Neutrophil (primary cell): Measurements from ENCODE around the gene PPME1.
A peak's percentile ranks its signal among the peaks of the same experiment; 100 is the strongest.

Experiments
- H3K27ac ChIP-seq: fragments of 200-600 bp; sonication (generic); 2 replicates; pipeline ENCODE4 v1.5.1; 2016; ENCODE audit warnings: mild to moderate bottlenecking, moderate library complexity
- H3K27me3 ChIP-seq: fragments of 200-600 bp; sonication (generic); 2 replicates; pipeline ENCODE4 v1.6.0; 2016; ENCODE audit warnings: mild to moderate bottlenecking
- H3K36me3 ChIP-seq: fragments of 200-600 bp; sonication (generic); 2 replicates; pipeline ENCODE4 v1.5.1; 2017
- H3K4me1 ChIP-seq, 2 experiments: fragments of 200-600 bp in 1 of 2; sonication (generic) in 1 of 2; 1 replicate in 1 of 2; 2 replicates in 1 of 2; pipeline versions ENCODE4 v1.5.1 to v1.6.1; 2013 to 2016; ENCODE audit warnings: low read depth in 1 of 2, low read length in 1 of 2, mild to moderate bottlenecking in 1 of 2, moderate library complexity in 1 of 2; ENCODE audit not compliant: control insufficient read depth in 1 of 2, insufficient read depth in 1 of 2
- H3K4me3 ChIP-seq, 2 experiments: fragments of 200-600 bp in 1 of 2; sonication (generic) in 1 of 2; 1 replicate in 1 of 2; 2 replicates in 1 of 2; pipeline ENCODE4 v1.5.1; 2013 to 2016; ENCODE audit warnings: low read depth in 1 of 2, low read length in 1 of 2, mild to moderate bottlenecking in 1 of 2, moderate library complexity in 1 of 2
- H3K9me3 ChIP-seq: fragments of 200-600 bp; sonication (generic); 2 replicates; pipeline ENCODE4 v1.5.1; 2016
- CTCF ChIP-seq: fragments of 200-600 bp; sonication (generic); IDR thresholded peaks from 2 replicates; pipeline ENCODE4 v1.5.1; 2016; ENCODE audit warnings: antibody characterized with exemption

Gene PPME1

GRCh38 chr11:74279256-74279655 lies 108.2 kb downstream of the PPME1 start:
- Histone ChIP-seq H3K4me1 (peaks cover 3 to 16% of the 10 kb centered on the region in 2 experiments), H3K27me3 (no peaks in the 10 kb centered on the region), H3K27ac (peak overlapping the region; percentile 47), H3K4me3 (no peak overlapping the region), H3K9me3 (no peaks in the 10 kb centered on the region), H3K36me3 (no peaks in the 10 kb centered on the region)
- no peak for TF ChIP-seq CTCF

- Histone ChIP-seq H3K36me3 (no peaks in the 10 kb centered on the region), H3K9me3 (no peaks in the 10 kb centered on the region), H3K4me3 (no peak overlapping the region), H3K4me1 (peaks cover 3 to 16% of the 10 kb centered on the region in 2 experiments), H3K27me3 (no peaks in the 10 kb centered on the region), H3K27ac (no peak overlapping the region)
- TF ChIP-seq CTCF = no peak
Measured at GRCh38 chr11:74280494-74280893, 109.4 kb downstream of the PPME1 start.

GRCh38 chr11:74282421-74282820 lies 111.3 kb downstream of the PPME1 start:
- Histone ChIP-seq H3K36me3 (no peaks in the 10 kb centered on the region), H3K27me3 (peaks cover 6% of the 10 kb centered on the region), H3K4me1 (peaks cover 3 to 16% of the 10 kb centered on the region in 2 experiments), H3K9me3 (no peaks in the 10 kb centered on the region), H3K4me3 (no peak overlapping the region), H3K27ac (no peak overlapping the region)
- TF ChIP-seq CTCF = no peak

GRCh38 chr11:74282914-74283371 lies 111.9 kb downstream of the PPME1 start:
- peaks cover 3 to 16% of the 10 kb centered on the region in 2 experiments for H3K4me1 ChIP-seq
- no peak overlapping the region for H3K27ac ChIP-seq
- no peaks in the 10 kb centered on the region for H3K9me3 ChIP-seq
- peaks cover 11% of the 10 kb centered on the region for H3K27me3 ChIP-seq
- no peaks in the 10 kb centered on the region for H3K36me3 ChIP-seq
- TF ChIP-seq CTCF = no peak
- H3K4me3 ChIP-seq = no peak overlapping the region

- TF ChIP-seq CTCF = no peak
- Histone ChIP-seq H3K4me1 (peaks cover 3 to 13% of the 10 kb centered on the region in 2 experiments), H3K27ac (no peak overlapping the region), H3K4me3 (no peak overlapping the region), H3K9me3 (no peaks in the 10 kb centered on the region), H3K27me3 (peaks cover 18% of the 10 kb centered on the region), H3K36me3 (no peaks in the 10 kb centered on the region)
Measured at GRCh38 chr11:74283580-74284180, 112.6 kb downstream of the PPME1 start.
